Esophagus muscularis mucosa (tissue), 3 donors: ENCODE measurements around the gene ARHGDIA.

Source experiments
- CTCF ChIP-seq, 3 experiments: fragments of 200-600 bp in 2 of 3; fragments of 450-650 bp in 1 of 3; sonication (generic) in 2 of 3; IDR thresholded peaks; one replicate each; pipeline ENCODE4 v1.5.1; 2017 to 2019; ENCODE audit warnings: antibody characterized with exemption in 3 of 3, mild to moderate bottlenecking in 2 of 3, moderate library complexity in 1 of 3
- POLR2A ChIP-seq: fragments of 450-650 bp; IDR thresholded peaks from one replicate; pipeline ENCODE4 v1.6.1; 2017; ENCODE audit warnings: antibody characterized with exemption, moderate library complexity, mild to moderate bottlenecking, low read depth
- POLR2AphosphoS5 ChIP-seq, 2 donors: sonication (generic); formaldehyde crosslinking; IDR thresholded peaks; one replicate each; pipeline ENCODE4 v1.6.1; 2017; ENCODE audit warnings: antibody characterized with exemption in 2 of 2

- TF ChIP-seq CTCF (IDR thresholded peaks at IDR 0.05) (no peak), POLR2AphosphoS5 (IDR thresholded peaks at IDR 0.05) (no peak), POLR2A (no peak)
Observed at GRCh38 chr17:81898029-81898866, 27.1 kb upstream of the ARHGDIA start.
